HepG2 (cell line): ENCODE measurements around the gene SPACA6. TPM values are rescaled to one million over a fixed set of nuclear protein-coding genes. Genes with fewer than 3 reads are reported as not detected.

Experiments used
- BRF2 ChIP-seq: sonication (generic); formaldehyde crosslinking; IDR thresholded peaks from 2 replicates; pipeline ENCODE4 v1.8.1; 2022; ENCODE audit warnings: mild to moderate bottlenecking, missing genetic modification reagents
- CHD2 ChIP-seq: IDR thresholded peaks from 2 replicates; pipeline ENCODE4 v1.6.1; 2011; ENCODE audit warnings: low read depth, low read length, improper control_type of control experiment
- NKX3-1 ChIP-seq: sonication (generic); formaldehyde crosslinking; IDR thresholded peaks from 2 replicates; pipeline ENCODE4 v1.5.0; 2020; ENCODE audit warnings: missing genetic modification reagents
- NR2F1 ChIP-seq, 2 experiments: fragments of 450-650 bp in 1 of 2; formaldehyde crosslinking in 1 of 2; IDR thresholded peaks; 2 replicates each; pipeline versions ENCODE4 v1.5.0 to v1.6.1; 2016 to 2020; ENCODE audit warnings: mild to moderate bottlenecking in 1 of 2, missing compliant biosample characterization in 1 of 2, missing genetic modification reagents in 1 of 2, moderate library complexity in 1 of 2
- SAP130 ChIP-seq: IDR thresholded peaks from 2 replicates; pipeline ENCODE4 v1.6.1; 2016; ENCODE audit warnings: low read depth
- ZNF343 ChIP-seq: sonication (generic); formaldehyde crosslinking; IDR thresholded peaks from 2 replicates; pipeline ENCODE4 v1.4.0; 2020; ENCODE audit warnings: mild to moderate bottlenecking, missing genetic modification reagents
- polyA plus RNA-seq, 8 experiments: library from polyadenylated mRNA; depleted of rRNA in 3 of 8; stranded (reverse) in 7 of 8; unstranded in 1 of 8; fragments of >200 nt; fragmentation: Illumina TruSeq in 4 of 8; extraction: Trizol in 4 of 8; gene quantifications; 2 replicates each; pipeline versions ENCODE4 v1.2.1 to v1.2.3, GENCODE V29; 2011 to 2016; ENCODE audit warnings: low read depth in 4 of 8, missing spikeins in 1 of 8, mixed read lengths in 1 of 8; ENCODE audit not compliant: insufficient read depth in 1 of 8
- total RNA-seq, 5 experiments: library from RNA; depleted of rRNA; stranded (reverse); fragments of >200 nt; fragmentation: Illumina TruSeq; extraction: Trizol; gene quantifications; 2 replicates each; pipeline ENCODE4 v1.2.3, GENCODE V29; 2016; ENCODE audit warnings: low read depth in 1 of 5
- TF ChIP-seq, protein P1 (sequence below): IDR thresholded peaks from 2 replicates; pipeline ENCODE4 v1.4.0; 2020; ENCODE audit warnings: mild to moderate bottlenecking, missing genetic modification reagents
- TF ChIP-seq, protein P2 (sequence below): sonication (generic); formaldehyde crosslinking; IDR thresholded peaks from 2 replicates; pipeline ENCODE4 v1.4.0; 2020; ENCODE audit warnings: missing genetic modification reagents
- TF ChIP-seq, protein P3 (sequence below): sonication (generic); formaldehyde crosslinking; IDR thresholded peaks from 2 replicates; pipeline ENCODE4 v1.5.0; 2020; ENCODE audit warnings: mild to moderate bottlenecking, missing genetic modification reagents
- TF ChIP-seq, protein P4 (sequence below): sonication (generic); formaldehyde crosslinking; IDR thresholded peaks from 2 replicates; pipeline ENCODE4 v1.8.0; 2023; ENCODE audit warnings: mild to moderate bottlenecking, missing genetic modification reagents

SPACA6 gene
- total and polyA plus RNA-seq, 2 of the 13 experiments (the other 11 are each of a cell fraction or from before 2014, with no cell fraction given), result 1.4 to 2.2 TPM

GRCh38 chr19:51727349-51727880 lies 34.3 kb downstream of the SPACA6 start (continued):
- TF ChIP-seq, protein P1, sequence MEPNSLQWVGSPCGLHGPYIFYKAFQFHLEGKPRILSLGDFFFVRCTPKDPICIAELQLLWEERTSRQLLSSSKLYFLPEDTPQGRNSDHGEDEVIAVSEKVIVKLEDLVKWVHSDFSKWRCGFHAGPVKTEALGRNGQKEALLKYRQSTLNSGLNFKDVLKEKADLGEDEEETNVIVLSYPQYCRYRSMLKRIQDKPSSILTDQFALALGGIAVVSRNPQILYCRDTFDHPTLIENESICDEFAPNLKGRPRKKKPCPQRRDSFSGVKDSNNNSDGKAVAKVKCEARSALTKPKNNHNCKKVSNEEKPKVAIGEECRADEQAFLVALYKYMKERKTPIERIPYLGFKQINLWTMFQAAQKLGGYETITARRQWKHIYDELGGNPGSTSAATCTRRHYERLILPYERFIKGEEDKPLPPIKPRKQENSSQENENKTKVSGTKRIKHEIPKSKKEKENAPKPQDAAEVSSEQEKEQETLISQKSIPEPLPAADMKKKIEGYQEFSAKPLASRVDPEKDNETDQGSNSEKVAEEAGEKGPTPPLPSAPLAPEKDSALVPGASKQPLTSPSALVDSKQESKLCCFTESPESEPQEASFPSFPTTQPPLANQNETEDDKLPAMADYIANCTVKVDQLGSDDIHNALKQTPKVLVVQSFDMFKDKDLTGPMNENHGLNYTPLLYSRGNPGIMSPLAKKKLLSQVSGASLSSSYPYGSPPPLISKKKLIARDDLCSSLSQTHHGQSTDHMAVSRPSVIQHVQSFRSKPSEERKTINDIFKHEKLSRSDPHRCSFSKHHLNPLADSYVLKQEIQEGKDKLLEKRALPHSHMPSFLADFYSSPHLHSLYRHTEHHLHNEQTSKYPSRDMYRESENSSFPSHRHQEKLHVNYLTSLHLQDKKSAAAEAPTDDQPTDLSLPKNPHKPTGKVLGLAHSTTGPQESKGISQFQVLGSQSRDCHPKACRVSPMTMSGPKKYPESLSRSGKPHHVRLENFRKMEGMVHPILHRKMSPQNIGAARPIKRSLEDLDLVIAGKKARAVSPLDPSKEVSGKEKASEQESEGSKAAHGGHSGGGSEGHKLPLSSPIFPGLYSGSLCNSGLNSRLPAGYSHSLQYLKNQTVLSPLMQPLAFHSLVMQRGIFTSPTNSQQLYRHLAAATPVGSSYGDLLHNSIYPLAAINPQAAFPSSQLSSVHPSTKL (CRISPR knock-in tag), result no peak
- TF ChIP-seq, protein P2, sequence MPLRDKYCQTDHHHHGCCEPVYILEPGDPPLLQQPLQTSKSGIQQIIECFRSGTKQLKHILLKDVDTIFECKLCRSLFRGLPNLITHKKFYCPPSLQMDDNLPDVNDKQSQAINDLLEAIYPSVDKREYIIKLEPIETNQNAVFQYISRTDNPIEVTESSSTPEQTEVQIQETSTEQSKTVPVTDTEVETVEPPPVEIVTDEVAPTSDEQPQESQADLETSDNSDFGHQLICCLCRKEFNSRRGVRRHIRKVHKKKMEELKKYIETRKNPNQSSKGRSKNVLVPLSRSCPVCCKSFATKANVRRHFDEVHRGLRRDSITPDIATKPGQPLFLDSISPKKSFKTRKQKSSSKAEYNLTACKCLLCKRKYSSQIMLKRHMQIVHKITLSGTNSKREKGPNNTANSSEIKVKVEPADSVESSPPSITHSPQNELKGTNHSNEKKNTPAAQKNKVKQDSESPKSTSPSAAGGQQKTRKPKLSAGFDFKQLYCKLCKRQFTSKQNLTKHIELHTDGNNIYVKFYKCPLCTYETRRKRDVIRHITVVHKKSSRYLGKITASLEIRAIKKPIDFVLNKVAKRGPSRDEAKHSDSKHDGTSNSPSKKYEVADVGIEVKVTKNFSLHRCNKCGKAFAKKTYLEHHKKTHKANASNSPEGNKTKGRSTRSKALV (CRISPR knock-in tag), result no peak
- TF ChIP-seq NKX3-1 (CRISPR knock-in tag), result no peak
- no peak for TF ChIP-seq CHD2
- TF ChIP-seq, protein P3, sequence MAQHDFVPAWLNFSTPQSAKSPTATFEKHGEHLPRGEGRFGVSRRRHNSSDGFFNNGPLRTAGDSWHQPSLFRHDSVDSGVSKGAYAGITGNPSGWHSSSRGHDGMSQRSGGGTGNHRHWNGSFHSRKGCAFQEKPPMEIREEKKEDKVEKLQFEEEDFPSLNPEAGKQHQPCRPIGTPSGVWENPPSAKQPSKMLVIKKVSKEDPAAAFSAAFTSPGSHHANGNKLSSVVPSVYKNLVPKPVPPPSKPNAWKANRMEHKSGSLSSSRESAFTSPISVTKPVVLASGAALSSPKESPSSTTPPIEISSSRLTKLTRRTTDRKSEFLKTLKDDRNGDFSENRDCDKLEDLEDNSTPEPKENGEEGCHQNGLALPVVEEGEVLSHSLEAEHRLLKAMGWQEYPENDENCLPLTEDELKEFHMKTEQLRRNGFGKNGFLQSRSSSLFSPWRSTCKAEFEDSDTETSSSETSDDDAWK (CRISPR knock-in tag), result no peak
- TF ChIP-seq ZNF343 (CRISPR knock-in tag), result no peak
- TF ChIP-seq, protein P4, sequence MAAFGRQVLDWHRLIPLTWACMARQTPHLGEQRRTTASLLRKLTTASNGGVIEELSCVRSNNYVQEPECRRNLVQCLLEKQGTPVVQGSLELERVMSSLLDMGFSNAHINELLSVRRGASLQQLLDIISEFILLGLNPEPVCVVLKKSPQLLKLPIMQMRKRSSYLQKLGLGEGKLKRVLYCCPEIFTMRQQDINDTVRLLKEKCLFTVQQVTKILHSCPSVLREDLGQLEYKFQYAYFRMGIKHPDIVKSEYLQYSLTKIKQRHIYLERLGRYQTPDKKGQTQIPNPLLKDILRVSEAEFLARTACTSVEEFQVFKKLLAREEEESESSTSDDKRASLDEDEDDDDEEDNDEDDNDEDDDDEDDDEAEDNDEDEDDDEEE (CRISPR knock-in tag), result no peak
- no peak for TF ChIP-seq SAP130 (CRISPR knock-in tag)
- TF ChIP-seq BRF2 (CRISPR knock-in tag), result no peak
- no peak for TF ChIP-seq NR2F1 (CRISPR knock-in tag; IDR thresholded peaks at IDR 0.05)
